Mesendoderm (in vitro differentiated cells): ENCODE data around the gene GNPDA1.

Source experiments
- DNase-seq: peaks from one replicate; pipeline ENCODE4 v3.0.0; 2013
- H2AK5ac ChIP-seq: 2 replicates; pipeline ENCODE4 v1.6.1; 2013; ENCODE audit warnings: low read length, inconsistent platforms
- H2BK120ac ChIP-seq: 2 replicates; pipeline ENCODE4 v1.6.1; 2013; ENCODE audit warnings: low read depth, mild to moderate bottlenecking, low read length, moderate library complexity, mixed read lengths
- H2BK15ac ChIP-seq: replicated peaks from 2 replicates; pipeline ENCODE4 v1.6.1; 2013; ENCODE audit warnings: low read depth, mild to moderate bottlenecking, moderate library complexity
- H2BK5ac ChIP-seq: 2 replicates; pipeline ENCODE4 v1.6.1; 2013; ENCODE audit warnings: low read length, inconsistent platforms
- H3K18ac ChIP-seq: 2 replicates; pipeline ENCODE4 v1.6.1; 2013; ENCODE audit warnings: mild to moderate bottlenecking, low read length, mixed read lengths
- H3K23ac ChIP-seq: one replicate; pipeline ENCODE4 v1.6.1; 2013; ENCODE audit warnings: low read length
- H3K27ac ChIP-seq: 2 replicates; pipeline ENCODE4 v1.5.1; 2013; ENCODE audit warnings: low read depth, mild to moderate bottlenecking, inconsistent platforms, low read length, moderate library complexity
- H3K27me3 ChIP-seq: 2 replicates; pipeline ENCODE4 v1.6.1; 2013; ENCODE audit warnings: low read length, control low read depth, mild to moderate bottlenecking, inconsistent platforms; ENCODE audit not compliant: insufficient read depth, poor library complexity
- H3K36me3 ChIP-seq: 2 replicates; pipeline ENCODE4 v1.6.1; 2013; ENCODE audit warnings: low read length, inconsistent platforms; ENCODE audit not compliant: control insufficient read depth, insufficient read depth
- H3K4ac ChIP-seq: one replicate; pipeline ENCODE4 v1.6.1; 2013; ENCODE audit warnings: low read depth, mild to moderate bottlenecking, low read length, moderate library complexity
- H3K4me1 ChIP-seq: 2 replicates; pipeline ENCODE4 v1.6.1; 2013; ENCODE audit warnings: low read depth, low read length, inconsistent platforms; ENCODE audit not compliant: control insufficient read depth
- H3K4me2 ChIP-seq: 2 replicates; pipeline ENCODE4 v1.6.1; 2013; ENCODE audit warnings: low read length
- H3K4me3 ChIP-seq: 2 replicates; pipeline ENCODE4 v1.5.1; 2013; ENCODE audit warnings: mild to moderate bottlenecking, low read length
- H3K56ac ChIP-seq: one replicate; pipeline ENCODE4 v1.6.1; 2013; ENCODE audit warnings: low read length
- H3K79me1 ChIP-seq: 2 replicates; pipeline ENCODE4 v1.6.1; 2013; ENCODE audit warnings: low read length, inconsistent platforms
- H3K79me2 ChIP-seq: 2 replicates; pipeline ENCODE4 v1.6.1; 2013; ENCODE audit warnings: mild to moderate bottlenecking, low read length; ENCODE audit not compliant: control insufficient read depth, insufficient read depth
- H3K9ac ChIP-seq: 2 replicates; pipeline ENCODE4 v1.6.1; 2013; ENCODE audit warnings: low read length, inconsistent platforms
- H4K5ac ChIP-seq: one replicate; pipeline ENCODE4 v1.6.1; 2013; ENCODE audit warnings: low read length
- H4K8ac ChIP-seq: one replicate; pipeline ENCODE4 v1.6.1; 2013; ENCODE audit warnings: low read depth, mild to moderate bottlenecking, control low read depth, low read length, moderate library complexity
- WGBS: extraction: QIAGEN DNeasy Blood & Tissue Kit; methylation state at CpG from one replicate; pipeline ENCODE4 v1.1.7; 2013; ENCODE audit warnings: low lambda C conversion rate, missing lambda C conversion rate; ENCODE audit not compliant: insufficient coverage; ENCODE audit errors: extremely low coverage; 5-methylcytosine and 5-hydroxymethylcytosine counted together

GNPDA1 gene

GRCh38 chr5:141986072-141986471, 26.8 kb downstream of the GNPDA1 start:
- Histone ChIP-seq H3K27me3 (no peaks in the 10 kb centered on the region), H3K79me1 (no peaks in the 10 kb centered on the region), H3K4me1 (no peaks in the 10 kb centered on the region), H2BK15ac (no peak overlapping the region), H3K23ac (no peak overlapping the region), H3K4ac (no peak overlapping the region), H3K18ac (no peak overlapping the region), H3K79me2 (no peaks in the 10 kb centered on the region), H3K4me2 (no peak overlapping the region), H4K8ac (no peak overlapping the region), H3K36me3 (peaks cover 1% of the 10 kb centered on the region), H3K4me3 (no peak overlapping the region), H3K56ac (no peak overlapping the region), H3K27ac (no peak overlapping the region), H3K9ac (no peak overlapping the region), H2BK120ac (no peak overlapping the region), H4K5ac (no peak overlapping the region), H2BK5ac (no peak overlapping the region), H2AK5ac (no peak overlapping the region)
- DNase-seq: no peak

- H3K18ac ChIP-seq: no peak overlapping the region
- no peak overlapping the region for H2AK5ac ChIP-seq
- no peak overlapping the region for H3K9ac ChIP-seq
- H3K4me2 ChIP-seq: no peak overlapping the region
- DNase-seq: no peak
- H3K27me3 ChIP-seq: no peaks in the 10 kb centered on the region
- H2BK5ac ChIP-seq: no peak overlapping the region
- no peak overlapping the region for H3K56ac ChIP-seq
- H3K4me1 ChIP-seq: no peaks in the 10 kb centered on the region
- WGBS: no CpG with 5 or more reads among the region's 2 CpGs
- H3K79me2 ChIP-seq: no peaks in the 10 kb centered on the region
- no peak overlapping the region for H4K5ac ChIP-seq
- H3K27ac ChIP-seq: no peak overlapping the region
- H3K79me1 ChIP-seq: no peaks in the 10 kb centered on the region
- H3K23ac ChIP-seq: no peak overlapping the region
- H3K36me3 ChIP-seq: peaks cover 5% of the 10 kb centered on the region
- H2BK15ac ChIP-seq: no peak overlapping the region
- no peak overlapping the region for H3K4ac ChIP-seq
- no peak overlapping the region for H4K8ac ChIP-seq
- H2BK120ac ChIP-seq: no peak overlapping the region
- H3K4me3 ChIP-seq: no peak overlapping the region
Measured at GRCh38 chr5:141982626-141983025, 30.2 kb downstream of the GNPDA1 start.

- H3K36me3 ChIP-seq: peaks cover 4% of the 10 kb centered on the region
Measured at GRCh38 chr5:141978389-141978788, 34.4 kb downstream of the GNPDA1 start.

DNA sequence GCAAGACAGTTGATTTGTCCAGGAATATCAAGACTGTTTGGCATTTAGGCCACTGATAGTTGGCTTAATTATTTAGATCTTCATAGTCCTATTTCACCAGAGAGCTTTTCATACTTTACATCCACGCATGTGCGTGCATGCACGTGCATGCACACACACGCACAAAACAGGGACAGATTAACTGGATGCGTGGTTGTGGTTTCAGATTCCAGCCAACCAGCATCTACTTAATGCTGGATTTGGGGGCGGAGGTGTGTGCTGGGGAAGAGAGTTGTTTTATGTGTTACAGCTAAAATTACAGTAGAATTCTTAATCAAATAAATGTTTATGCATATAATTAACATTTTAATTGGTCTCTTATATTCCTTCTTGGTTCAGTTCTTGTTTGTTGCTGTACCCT, 36.7 kb downstream of the GNPDA1 start:
- Histone ChIP-seq H3K79me2 (no peaks in the 10 kb centered on the region), H3K4me2 (no peak overlapping the region), H2AK5ac (no peak overlapping the region), H4K8ac (no peak overlapping the region), H3K4ac (no peak overlapping the region), H2BK15ac (no peak overlapping the region), H3K27ac (no peak overlapping the region), H3K4me1 (no peaks in the 10 kb centered on the region), H3K36me3 (peaks cover 4% of the 10 kb centered on the region), H3K18ac (no peak overlapping the region), H3K23ac (no peak overlapping the region), H2BK5ac (no peak overlapping the region), H3K79me1 (no peaks in the 10 kb centered on the region), H2BK120ac (no peak overlapping the region), H3K56ac (no peak overlapping the region), H4K5ac (no peak overlapping the region), H3K4me3 (no peak overlapping the region), H3K27me3 (no peaks in the 10 kb centered on the region), H3K9ac (no peak overlapping the region)
- WGBS: no CpG with 5 or more reads among the region's 6 CpGs
- no peak for DNase-seq

More at GRCh38 chr5:141978389-141978788, 34.4 kb downstream of the GNPDA1 start:
- Histone ChIP-seq H3K23ac (no peak overlapping the region), H2BK15ac (no peak overlapping the region), H3K79me2 (no peaks in the 10 kb centered on the region), H3K4me2 (no peak overlapping the region), H3K27me3 (no peaks in the 10 kb centered on the region), H3K9ac (no peak overlapping the region), H3K56ac (no peak overlapping the region), H4K8ac (no peak overlapping the region), H2BK120ac (no peak overlapping the region), H3K4me3 (no peak overlapping the region), H3K18ac (no peak overlapping the region), H2AK5ac (no peak overlapping the region), H3K4ac (no peak overlapping the region), H3K4me1 (no peaks in the 10 kb centered on the region), H3K27ac (no peak overlapping the region), H4K5ac (no peak overlapping the region), H2BK5ac (no peak overlapping the region), H3K79me1 (no peaks in the 10 kb centered on the region)
- no peak for DNase-seq

DNA sequence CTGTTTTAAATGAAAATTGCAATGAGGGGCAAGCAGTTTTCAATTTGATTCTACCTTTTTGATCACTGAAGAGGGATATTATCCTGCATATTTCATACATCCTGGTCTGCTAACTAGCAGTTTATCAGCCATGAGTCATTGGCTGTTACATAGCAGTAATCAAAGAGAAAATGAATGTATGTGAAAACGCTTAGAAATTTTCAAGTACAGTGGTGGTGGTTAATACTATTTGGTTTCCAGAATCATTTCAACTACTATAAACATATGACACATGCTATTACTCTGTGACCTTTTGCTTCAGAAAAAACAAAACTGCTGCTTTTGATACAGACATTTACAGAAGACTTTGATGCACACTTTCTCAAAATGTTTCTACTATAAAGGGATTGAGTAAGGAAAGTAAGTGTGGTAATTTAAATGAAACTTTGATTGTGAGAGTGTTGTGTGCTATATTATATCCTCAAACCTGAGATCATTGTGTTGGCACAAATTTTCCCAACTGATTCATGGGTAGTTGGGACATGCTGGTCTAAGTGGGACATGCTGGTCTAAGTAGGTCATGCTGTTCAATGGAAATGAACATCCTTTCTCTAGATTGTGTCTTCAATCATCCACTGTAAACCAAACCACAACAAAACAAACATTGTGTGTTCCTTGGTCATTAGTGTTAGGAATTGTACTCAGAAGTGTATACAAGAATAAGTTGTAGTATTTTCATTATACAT, 38.8 kb downstream of the GNPDA1 start:
- Histone ChIP-seq H3K56ac (no peak overlapping the region), H3K9ac (no peak overlapping the region), H3K27ac (no peak overlapping the region), H3K23ac (no peak overlapping the region), H2BK120ac (no peak overlapping the region), H3K79me1 (peaks cover 2% of the 10 kb centered on the region), H2BK5ac (no peak overlapping the region), H3K4me2 (no peak overlapping the region), H3K27me3 (no peaks in the 10 kb centered on the region), H2BK15ac (no peak overlapping the region), H3K36me3 (peaks cover 4% of the 10 kb centered on the region), H3K18ac (no peak overlapping the region), H4K8ac (no peak overlapping the region), H3K4ac (no peak overlapping the region), H4K5ac (no peak overlapping the region), H3K4me1 (no peaks in the 10 kb centered on the region), H3K4me3 (no peak overlapping the region), H2AK5ac (no peak overlapping the region), H3K79me2 (no peaks in the 10 kb centered on the region)
- no CpG with 5 or more reads among the region's 1 CpG for WGBS
- DNase-seq: no peak
